GM12872 (cell line): ENCODE measurements around the gene CHMP6.

Experiments
- CTCF ChIP-seq: IDR thresholded peaks from 3 replicates; pipeline ENCODE4 v1.5.1; 2011; ENCODE audit warnings: low read depth, mild to moderate bottlenecking, low read length, moderate library complexity; ENCODE audit not compliant: insufficient read depth

The CHMP6 gene

GRCh38 chr17:80964544-80964856 is 27.1 kb upstream of the CHMP6 start:
- no peak for TF ChIP-seq CTCF

GRCh38 chr17:80964859-80965580 is 26.6 kb upstream of the CHMP6 start:
- TF ChIP-seq CTCF: no peak

- TF ChIP-seq CTCF: no peak
Measured at GRCh38 chr17:80965606-80966005, 26.0 kb upstream of the CHMP6 start.

- TF ChIP-seq CTCF: no peak
Measured at GRCh38 chr17:80967404-80967872, 24.2 kb upstream of the CHMP6 start.

- TF ChIP-seq CTCF: no peak
Measured at GRCh38 chr17:80968602-80969029, 23.0 kb upstream of the CHMP6 start.

GRCh38 chr17:80969030-80969673 is 22.5 kb upstream of the CHMP6 start:
- TF ChIP-seq CTCF: no peak

- TF ChIP-seq CTCF: no peak
Measured at GRCh38 chr17:80969674-80970043, 22.0 kb upstream of the CHMP6 start.
